ENCODE data around the gene KRT40. TPM values are rescaled to one million over a fixed set of nuclear protein-coding genes. Genes with fewer than 3 reads are reported as not detected.
"Not testable (repeated sequence)": the region's sequence is repeated elsewhere in the genome, so short reads cannot be mapped to it uniquely, and the experiment has no call there.

KRT40 gene
- total RNA-seq, 1 donor from 2014 or later, result not detected

- intact Hi-C loops (cut with DNase I), result no loop called here
- ATAC-seq, result no peak
- no peak for DNase-seq (ENCODE audit: missing footprints)
These were observed 17.7 kb upstream of the KRT40 start for GRCh38 chr17:41001795-41002194.

- DNase-seq (ENCODE audit: missing footprints); ATAC-seq; intact Hi-C loops (cut with DNase I): not testable (repeated sequence)
These were observed 15.4 kb upstream of the KRT40 start, which contains the start of gene KRTAP3-2 for GRCh38 chr17:40999563-40999962. Gene KRTAP3-2, minus strand, starts transcription at chr17:40999906. Its CDS starts 53 bp downstream, at chr17:40999853.

- intact Hi-C loops (cut with DNase I), result no loop called here
These were observed 13.2 kb upstream of the KRT40 start for GRCh38 chr17:40997361-40997760.

GRCh38 chr17:40996829-40997228, 12.7 kb upstream of the KRT40 start:
- no peak for DNase-seq (ENCODE audit: missing footprints)
- no peak for ATAC-seq
- intact Hi-C loops (cut with DNase I), result no loop called here

More at GRCh38 chr17:40997361-40997760, 13.2 kb upstream of the KRT40 start:
- DNase-seq (ENCODE audit: missing footprints) (no peak), ATAC-seq (no peak)

- DNase-seq (ENCODE audit: missing footprints) (no peak), ATAC-seq (no peak)
- intact Hi-C loops (cut with DNase I), result no loop called here
These were observed 11.0 kb upstream of the KRT40 start for GRCh38 chr17:40995116-40995515.

- intact Hi-C loops (cut with DNase I), result no loop called here
- ATAC-seq (no peak), DNase-seq (ENCODE audit: missing footprints) (no peak)
These were observed 9.7 kb upstream of the KRT40 start, which contains the start of gene KRTAP3-3 for GRCh38 chr17:40993839-40994238. Gene KRTAP3-3, minus strand, starts transcription at chr17:40994164. Its CDS starts 67 bp downstream, at chr17:40994097.

- intact Hi-C loops (cut with DNase I), result no loop called here
- DNase-seq (ENCODE audit: missing footprints) (no peak), ATAC-seq (no peak)
These were observed 9.0 kb upstream of the KRT40 start for GRCh38 chr17:40993084-40993483.

GRCh38 chr17:40992666-40993065, 8.5 kb upstream of the KRT40 start:
- intact Hi-C loops (cut with DNase I), result no loop called here
- no peak for DNase-seq (ENCODE audit: missing footprints)
- no peak for ATAC-seq

GRCh38 chr17:40986920-40987319, 2.8 kb upstream of the KRT40 start:
- ATAC-seq (no peak), DNase-seq (ENCODE audit: missing footprints) (no peak)
- intact Hi-C loops (cut with DNase I), result no loop called here

- intact Hi-C loops (cut with DNase I), result no loop called here
- DNase-seq (ENCODE audit: missing footprints) (no peak), ATAC-seq (no peak)
These were observed 3.0 kb downstream of the KRT40 start for GRCh38 chr17:40981115-40981514.

- ATAC-seq (no peak), DNase-seq (ENCODE audit: missing footprints) (no peak)
- intact Hi-C loops (cut with DNase I), result no loop called here
These were observed 3.5 kb downstream of the KRT40 start for GRCh38 chr17:40980596-40980995.

- intact Hi-C loops (cut with DNase I), result no loop called here
- no peak for ATAC-seq
- DNase-seq (ENCODE audit: missing footprints), result no peak
These were observed 4.0 kb downstream of the KRT40 start for GRCh38 chr17:40980117-40980516.

GRCh38 chr17:40978575-40979151, 5.5 kb downstream of the KRT40 start:
- intact Hi-C loops (cut with DNase I), result no loop called here
- DNase-seq (ENCODE audit: missing footprints) (no peak), ATAC-seq (no peak)

- ATAC-seq, result no peak
- intact Hi-C loops (cut with DNase I), result no loop called here
- DNase-seq (ENCODE audit: missing footprints), result no peak
These were observed 8.6 kb downstream of the KRT40 start for GRCh38 chr17:40975516-40975915.

- ATAC-seq, result no peak
- DNase-seq (ENCODE audit: missing footprints), result no peak
- intact Hi-C loops (cut with DNase I), result no loop called here
These were observed 9.8 kb downstream of the KRT40 start for GRCh38 chr17:40974366-40974765.

GRCh38 chr17:40967582-40967981, 16.5 kb downstream of the KRT40 start:
- ATAC-seq, result no peak
- DNase-seq (ENCODE audit: missing footprints), result no peak
- intact Hi-C loops (cut with DNase I), result no loop called here

- ATAC-seq, result no peak
These were observed 17.3 kb downstream of the KRT40 start, which contains the start of gene KRT39 for GRCh38 chr17:40966848-40967247. Gene KRT39, minus strand, starts transcription at chr17:40966948. Its CDS starts 92 bp downstream, at chr17:40966856.

GRCh38 chr17:40963838-40964237, 20.3 kb downstream of the KRT40 start:
- ATAC-seq (no peak), DNase-seq (ENCODE audit: missing footprints) (no peak)
- intact Hi-C loops (cut with DNase I), result no loop called here

More at GRCh38 chr17:40966848-40967247, 17.3 kb downstream of the KRT40 start, which contains the start of gene KRT39:
- intact Hi-C loops (cut with DNase I), result no loop called here
- DNase-seq (ENCODE audit: missing footprints), result no peak

- intact Hi-C loops (cut with DNase I), result no loop called here
- no peak for ATAC-seq
- DNase-seq (ENCODE audit: missing footprints), result no peak
These were observed 22.0 kb downstream of the KRT40 start for GRCh38 chr17:40962059-40962561.

- intact Hi-C loops (cut with DNase I), result no loop called here
- ATAC-seq, result no peak
- DNase-seq (ENCODE audit: missing footprints), result no peak
These were observed 22.5 kb downstream of the KRT40 start for GRCh38 chr17:40961591-40961990.

GRCh38 chr17:40960144-40960543, 24.0 kb downstream of the KRT40 start:
- DNase-seq (ENCODE audit: missing footprints), result no peak
- ATAC-seq, result no peak
- intact Hi-C loops (cut with DNase I), result no loop called here
